ENCODE results near the gene XXYLT1. TPM values are rescaled to one million over a fixed set of nuclear protein-coding genes. Genes with fewer than 3 reads are reported as not detected.
"Not testable (repeated sequence)": the region's sequence is repeated elsewhere in the genome, so short reads cannot be mapped to it uniquely, and the experiment has no call there.

Gene XXYLT1
- total RNA-seq, 1 experiment from 2014 or later = 7.3 TPM

DNA sequence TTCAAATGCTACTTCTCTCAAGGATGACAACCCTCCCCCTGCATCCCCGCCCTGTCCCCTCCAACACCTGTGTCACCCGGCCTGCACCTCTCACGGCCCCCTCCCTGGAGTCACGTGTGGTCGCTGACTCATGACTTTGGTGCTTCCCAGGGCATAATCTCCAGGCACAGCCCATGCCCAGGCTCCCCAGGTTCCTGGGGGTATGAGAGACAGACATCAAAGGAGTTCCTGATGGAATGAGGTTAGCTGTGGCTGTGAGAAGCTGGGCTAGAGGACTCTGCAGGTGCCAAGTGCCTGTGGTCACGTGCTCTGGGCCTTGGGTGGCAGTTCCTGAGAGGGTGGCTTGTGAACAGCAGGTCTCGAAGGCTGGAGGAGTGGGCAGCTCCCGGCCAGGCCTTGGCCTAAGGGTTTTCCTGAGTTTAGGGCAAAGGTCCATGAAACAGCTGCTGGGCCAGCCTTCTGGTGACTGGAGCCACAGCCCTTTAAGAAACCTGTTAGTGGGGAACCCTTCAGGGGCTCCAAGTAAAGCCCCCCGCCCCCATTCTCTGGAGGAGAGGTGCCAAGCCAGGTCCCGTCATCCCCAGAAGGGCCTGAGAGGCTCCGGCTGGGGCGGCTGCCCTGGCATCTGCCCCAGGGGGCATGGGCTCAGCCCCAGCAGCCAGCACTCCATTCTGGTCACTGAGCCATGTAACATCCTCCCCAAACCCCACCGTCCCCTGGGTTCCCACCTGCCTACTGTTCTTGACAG is 230.0 kb downstream of the XXYLT1 start:
- H3K4me2 ChIP-seq (ENCODE audit: low read depth, low read length, poor library complexity, severe bottlenecking) = no peak overlapping the region
- DNase-seq = no peak
- H3K9me3 ChIP-seq (ENCODE audit: low read length) = no peaks in the 10 kb centered on the region
- H3K9me2 ChIP-seq (replicated peaks; ENCODE audit: insufficient read depth, low read length) = no peaks in the 10 kb centered on the region
- no peak overlapping the region for H3K9ac ChIP-seq (ENCODE audit: low read length)
- H3K4me3 ChIP-seq (ENCODE audit: low read length) = no peak overlapping the region
- H4K20me1 ChIP-seq (ENCODE audit: insufficient read depth, low read depth, low read length) = no peaks in the 10 kb centered on the region
- H3K27ac ChIP-seq (ENCODE audit: low read length) = no peak overlapping the region
- H3K36me3 ChIP-seq (ENCODE audit: insufficient read depth, low read length) = no peaks in the 10 kb centered on the region
- H3K79me2 ChIP-seq (ENCODE audit: low read length) = no peaks in the 10 kb centered on the region
- H3K4me1 ChIP-seq (ENCODE audit: low read length) = peaks cover 10% of the 10 kb centered on the region
- H3K27me3 ChIP-seq (ENCODE audit: low read length) = no peaks in the 10 kb centered on the region
- H2AFZ ChIP-seq (ENCODE audit: low read length) = no peak overlapping the region

DNA sequence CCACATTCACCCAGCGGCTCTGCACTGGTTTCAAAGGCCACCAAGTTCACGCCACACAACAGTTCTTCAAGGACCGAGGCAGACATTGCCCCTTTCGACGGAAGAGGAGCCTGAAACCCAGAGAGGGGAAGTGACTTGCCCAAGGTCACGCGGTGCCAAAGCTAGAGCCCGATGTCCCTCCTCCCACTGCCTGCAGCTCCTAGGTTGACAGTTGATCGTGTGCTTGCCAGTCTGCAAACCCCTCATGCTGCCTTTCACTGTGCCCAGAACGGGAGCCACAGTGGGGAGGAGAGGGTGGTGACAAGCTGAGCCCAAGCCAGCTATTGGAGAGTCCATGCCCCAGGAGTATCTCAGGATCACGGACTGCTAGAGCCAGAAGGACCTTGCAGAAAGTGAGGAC is 230.9 kb downstream of the XXYLT1 start:
- Histone ChIP-seq H3K9me2 (replicated peaks; ENCODE audit: insufficient read depth, low read length) (no peaks in the 10 kb centered on the region), H2AFZ (ENCODE audit: low read length) (no peak overlapping the region), H3K27me3 (ENCODE audit: low read length) (no peaks in the 10 kb centered on the region), H3K4me3 (ENCODE audit: low read length) (no peak overlapping the region), H3K4me1 (ENCODE audit: low read length) (peaks cover 10% of the 10 kb centered on the region), H4K20me1 (ENCODE audit: insufficient read depth, low read depth, low read length) (no peaks in the 10 kb centered on the region), H3K27ac (ENCODE audit: low read length) (no peak overlapping the region), H3K79me2 (ENCODE audit: low read length) (no peaks in the 10 kb centered on the region), H3K9ac (ENCODE audit: low read length) (peak overlapping the region; percentile 33), H3K4me2 (ENCODE audit: low read depth, low read length, poor library complexity, severe bottlenecking) (no peak overlapping the region), H3K36me3 (ENCODE audit: insufficient read depth, low read length) (no peaks in the 10 kb centered on the region), H3K9me3 (ENCODE audit: low read length) (no peaks in the 10 kb centered on the region)
- DNase-seq = peak; percentile 71

DNA sequence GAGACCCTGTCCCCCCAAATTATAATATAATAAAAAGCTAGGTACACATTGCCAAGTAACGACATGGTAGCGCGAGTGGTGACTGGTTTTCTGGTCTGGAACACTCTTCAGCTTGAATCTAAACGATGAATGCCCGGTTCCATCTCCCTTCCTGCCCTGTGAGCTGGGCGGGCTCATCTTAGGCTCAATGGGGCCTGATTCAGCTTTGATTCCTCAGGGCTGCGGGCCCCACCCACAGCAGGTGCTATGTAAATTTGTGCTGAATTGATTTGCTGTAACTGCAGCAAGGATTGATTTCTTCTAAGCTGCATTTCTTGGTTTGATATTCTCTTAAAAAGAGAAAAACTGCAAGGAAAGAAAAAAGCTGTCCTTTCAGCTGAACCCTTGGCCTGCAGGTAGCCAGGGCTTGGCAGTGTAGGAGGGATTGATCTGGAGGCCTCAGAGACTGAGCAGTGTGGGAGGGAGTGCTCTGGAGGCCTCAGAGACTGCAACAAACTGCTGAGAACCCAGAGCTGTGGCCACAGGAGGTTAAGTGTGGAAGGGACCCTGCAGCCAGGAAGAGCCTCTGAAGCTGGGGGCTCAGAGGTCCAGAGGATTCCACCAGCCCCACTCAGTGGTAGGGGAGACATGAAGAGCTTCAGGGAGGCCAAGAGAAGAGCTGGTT is 231.6 kb downstream of the XXYLT1 start:
- Histone ChIP-seq H3K4me2 (ENCODE audit: low read depth, low read length, poor library complexity, severe bottlenecking) (no peak overlapping the region), H3K9me2 (replicated peaks; ENCODE audit: insufficient read depth, low read length) (no peaks in the 10 kb centered on the region), H3K4me1 (ENCODE audit: low read length) (peaks cover 10% of the 10 kb centered on the region), H3K27ac (ENCODE audit: low read length) (no peak overlapping the region), H3K27me3 (ENCODE audit: low read length) (no peaks in the 10 kb centered on the region), H2AFZ (ENCODE audit: low read length) (no peak overlapping the region), H3K79me2 (ENCODE audit: low read length) (no peaks in the 10 kb centered on the region), H3K4me3 (ENCODE audit: low read length) (no peak overlapping the region), H3K9ac (ENCODE audit: low read length) (no peak overlapping the region), H3K36me3 (ENCODE audit: insufficient read depth, low read length) (no peaks in the 10 kb centered on the region), H3K9me3 (ENCODE audit: low read length) (no peaks in the 10 kb centered on the region), H4K20me1 (ENCODE audit: insufficient read depth, low read depth, low read length) (no peaks in the 10 kb centered on the region)
- DNase-seq = no peak

DNA sequence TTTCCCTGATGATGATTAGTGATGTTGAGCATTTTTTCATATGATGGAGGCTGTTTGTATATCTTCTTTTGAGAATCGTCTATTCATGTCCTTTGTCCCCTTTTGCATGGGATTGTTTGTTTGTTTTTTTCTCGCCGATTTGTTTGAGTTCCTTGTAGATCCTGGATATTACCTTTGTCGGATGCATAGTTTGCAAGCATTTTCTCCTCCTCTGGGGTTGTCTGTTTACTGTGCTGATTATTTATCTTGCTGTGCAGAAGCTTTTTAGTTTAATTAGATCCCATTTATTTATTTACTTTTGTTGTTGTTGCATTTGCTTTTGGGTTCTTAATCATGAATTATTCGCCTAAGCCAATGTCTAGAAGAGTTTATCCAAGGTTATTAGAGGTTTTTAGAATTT is 232.8 kb downstream of the XXYLT1 start:
- Histone ChIP-seq H3K27me3 (ENCODE audit: low read length) (no peaks in the 10 kb centered on the region), H3K36me3 (ENCODE audit: insufficient read depth, low read length) (no peaks in the 10 kb centered on the region)

DNA sequence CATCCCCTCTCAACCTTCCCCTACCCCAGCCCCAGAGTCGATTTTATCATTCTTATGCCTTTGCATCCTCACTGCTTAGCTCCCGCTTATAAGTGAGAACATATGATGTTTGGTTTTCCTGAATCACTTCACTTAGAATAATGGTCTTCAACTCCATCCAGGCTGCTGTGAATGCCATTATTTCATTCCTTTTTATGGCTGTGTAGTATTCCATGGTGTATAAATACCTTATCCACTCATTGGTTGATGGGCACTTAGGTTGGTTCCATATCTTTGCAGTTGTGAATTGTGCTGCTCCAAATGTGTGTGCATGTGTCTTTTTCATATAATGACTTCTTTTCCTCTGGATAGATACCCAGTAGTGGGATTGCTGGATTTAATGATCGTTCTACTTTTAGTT is 233.4 kb downstream of the XXYLT1 start:
- not testable (repeated sequence) for H3K9me3 ChIP-seq (ENCODE audit: low read length); H3K36me3 ChIP-seq (ENCODE audit: insufficient read depth, low read length); H3K27me3 ChIP-seq (ENCODE audit: low read length); DNase-seq; H3K9me2 ChIP-seq (replicated peaks; ENCODE audit: insufficient read depth, low read length); H2AFZ ChIP-seq (ENCODE audit: low read length); H3K27ac ChIP-seq (ENCODE audit: low read length); H3K9ac ChIP-seq (ENCODE audit: low read length); H3K4me1 ChIP-seq (ENCODE audit: low read length); H4K20me1 ChIP-seq (ENCODE audit: insufficient read depth, low read depth, low read length); H3K4me3 ChIP-seq (ENCODE audit: low read length); H3K4me2 ChIP-seq (ENCODE audit: low read depth, low read length, poor library complexity, severe bottlenecking); H3K79me2 ChIP-seq (ENCODE audit: low read length)

More for the DNA sequence above, 232.8 kb downstream of the XXYLT1 start:
- H3K79me2 ChIP-seq (ENCODE audit: low read length) = no peaks in the 10 kb centered on the region
- no peak overlapping the region for H3K27ac ChIP-seq (ENCODE audit: low read length)
- no peaks in the 10 kb centered on the region for H3K9me2 ChIP-seq (replicated peaks; ENCODE audit: insufficient read depth, low read length)
- no peak overlapping the region for H3K4me2 ChIP-seq (ENCODE audit: low read depth, low read length, poor library complexity, severe bottlenecking)
- H4K20me1 ChIP-seq (ENCODE audit: insufficient read depth, low read depth, low read length) = no peaks in the 10 kb centered on the region
- H3K4me3 ChIP-seq (ENCODE audit: low read length) = no peak overlapping the region
- H3K9me3 ChIP-seq (ENCODE audit: low read length) = no peaks in the 10 kb centered on the region
- H2AFZ ChIP-seq (ENCODE audit: low read length) = no peak overlapping the region
- peaks cover 10% of the 10 kb centered on the region for H3K4me1 ChIP-seq (ENCODE audit: low read length)
- DNase-seq = no peak
- no peak overlapping the region for H3K9ac ChIP-seq (ENCODE audit: low read length)

DNA sequence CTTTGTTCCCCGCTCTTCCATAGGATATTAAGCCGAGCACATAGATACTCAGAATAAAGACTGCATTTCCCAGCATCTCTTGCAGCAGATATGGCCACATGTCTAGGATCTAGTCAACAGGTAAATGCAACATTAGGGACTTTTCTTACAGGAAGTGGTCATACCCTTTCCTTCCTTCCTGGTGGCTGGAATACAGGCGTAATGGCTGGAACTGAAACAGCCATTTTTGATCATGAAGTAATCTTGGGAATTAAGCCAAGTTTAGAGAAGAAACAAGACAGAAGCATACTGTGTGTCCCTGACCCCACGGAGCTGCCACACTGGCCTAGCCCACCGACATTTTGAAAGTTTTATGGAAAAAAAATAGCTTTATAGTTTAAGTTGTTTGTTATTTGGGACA is 234.0 kb downstream of the XXYLT1 start:
- H3K9ac ChIP-seq (ENCODE audit: low read length) = no peak overlapping the region
- H3K9me2 ChIP-seq (replicated peaks; ENCODE audit: insufficient read depth, low read length) = no peaks in the 10 kb centered on the region
- no peaks in the 10 kb centered on the region for H3K79me2 ChIP-seq (ENCODE audit: low read length)
- no peaks in the 10 kb centered on the region for H3K27me3 ChIP-seq (ENCODE audit: low read length)
- H3K27ac ChIP-seq (ENCODE audit: low read length) = no peak overlapping the region
- H3K9me3 ChIP-seq (ENCODE audit: low read length) = no peaks in the 10 kb centered on the region
- no peaks in the 10 kb centered on the region for H4K20me1 ChIP-seq (ENCODE audit: insufficient read depth, low read depth, low read length)
- peaks cover 10% of the 10 kb centered on the region for H3K4me1 ChIP-seq (ENCODE audit: low read length)
- no peaks in the 10 kb centered on the region for H3K36me3 ChIP-seq (ENCODE audit: insufficient read depth, low read length)
- no peak overlapping the region for H2AFZ ChIP-seq (ENCODE audit: low read length)
- H3K4me3 ChIP-seq (ENCODE audit: low read length) = no peak overlapping the region
- H3K4me2 ChIP-seq (ENCODE audit: low read depth, low read length, poor library complexity, severe bottlenecking) = no peak overlapping the region
- no peak for DNase-seq

DNA sequence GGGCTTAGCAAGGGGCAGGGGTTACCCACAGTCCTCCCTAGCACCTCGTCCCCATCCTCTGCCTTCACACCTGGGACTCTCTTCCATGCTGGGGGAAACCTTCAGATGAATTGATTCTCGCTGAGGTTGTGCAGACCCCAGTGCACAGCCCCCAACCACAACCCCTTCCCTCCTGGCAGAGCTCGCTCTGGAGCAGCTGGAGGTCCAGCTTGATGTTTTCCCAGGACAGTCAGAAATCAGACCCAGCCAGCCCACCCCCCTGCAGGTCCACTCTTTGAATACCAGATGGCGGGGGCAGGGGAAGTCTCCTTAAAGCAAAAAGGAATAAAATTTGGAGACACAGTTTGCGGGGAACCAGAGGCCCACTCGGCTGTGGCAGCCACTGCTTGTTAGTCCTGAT is 234.4 kb downstream of the XXYLT1 start:
- Histone ChIP-seq H3K27me3 (ENCODE audit: low read length) (no peaks in the 10 kb centered on the region), H4K20me1 (ENCODE audit: insufficient read depth, low read depth, low read length) (no peaks in the 10 kb centered on the region), H3K9ac (ENCODE audit: low read length) (no peak overlapping the region), H3K9me3 (ENCODE audit: low read length) (no peaks in the 10 kb centered on the region), H3K4me3 (ENCODE audit: low read length) (no peak overlapping the region), H3K27ac (ENCODE audit: low read length) (no peak overlapping the region), H2AFZ (ENCODE audit: low read length) (no peak overlapping the region), H3K4me1 (ENCODE audit: low read length) (peaks cover 10% of the 10 kb centered on the region), H3K36me3 (ENCODE audit: insufficient read depth, low read length) (no peaks in the 10 kb centered on the region), H3K9me2 (replicated peaks; ENCODE audit: insufficient read depth, low read length) (no peaks in the 10 kb centered on the region), H3K4me2 (ENCODE audit: low read depth, low read length, poor library complexity, severe bottlenecking) (no peak overlapping the region), H3K79me2 (ENCODE audit: low read length) (no peaks in the 10 kb centered on the region)
- no peak for DNase-seq

DNA sequence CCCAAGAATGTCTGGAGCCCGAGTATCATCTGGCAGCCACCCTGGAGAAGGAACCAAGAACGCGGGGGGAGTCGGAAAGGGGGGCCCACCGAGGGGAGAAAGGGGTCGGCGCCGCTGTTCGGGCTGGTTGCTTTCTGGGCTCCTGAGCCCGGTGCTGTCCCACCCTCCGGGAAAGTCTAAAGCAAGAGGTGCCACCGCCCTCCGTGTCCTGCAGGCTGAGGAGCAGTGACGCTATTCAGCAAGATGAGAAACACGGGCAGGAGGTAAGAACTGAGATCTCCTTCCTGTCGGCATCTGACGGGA is 234.8 kb downstream of the XXYLT1 start:
- Histone ChIP-seq H3K79me2 (ENCODE audit: low read length) (no peaks in the 10 kb centered on the region), H3K27ac (ENCODE audit: low read length) (no peak overlapping the region), H3K4me3 (ENCODE audit: low read length) (no peak overlapping the region), H3K27me3 (ENCODE audit: low read length) (no peaks in the 10 kb centered on the region), H3K4me2 (ENCODE audit: low read depth, low read length, poor library complexity, severe bottlenecking) (no peak overlapping the region), H3K4me1 (ENCODE audit: low read length) (peaks cover 10% of the 10 kb centered on the region), H3K9me3 (ENCODE audit: low read length) (no peaks in the 10 kb centered on the region), H4K20me1 (ENCODE audit: insufficient read depth, low read depth, low read length) (no peaks in the 10 kb centered on the region), H3K9me2 (replicated peaks; ENCODE audit: insufficient read depth, low read length) (no peaks in the 10 kb centered on the region), H2AFZ (ENCODE audit: low read length) (no peak overlapping the region), H3K36me3 (ENCODE audit: insufficient read depth, low read length) (no peaks in the 10 kb centered on the region), H3K9ac (ENCODE audit: low read length) (no peak overlapping the region)
- no peak for DNase-seq
